ENCODE data around the gene LANCL1.

Gene LANCL1

GRCh38 chr2:210392469-210392881 is 84.1 kb downstream of the LANCL1 start:
- no peak for ATAC-seq (ENCODE audit: insufficient read depth, low read depth)
- Histone ChIP-seq H3K9ac (ENCODE audit: low read depth, low read length) (no peak overlapping the region), H3K79me2 (ENCODE audit: insufficient read depth, low read length) (no peaks in the 10 kb centered on the region), H3K27me3 (ENCODE audit: insufficient read depth, low read length, poor library complexity) (peaks cover 16% of the 10 kb centered on the region), H3K4me1 (ENCODE audit: insufficient read depth, low read length) (no peaks in the 10 kb centered on the region), H2AFZ (ENCODE audit: low read depth, low read length) (no peak overlapping the region), H3K4me3 (ENCODE audit: low read depth in 1 of 2, low read length in 2 of 2) (no peak overlapping the region), H3K36me3 (ENCODE audit: insufficient read depth, low read length) (no peaks in the 10 kb centered on the region), H3K4me2 (ENCODE audit: insufficient read depth, low read length) (no peak overlapping the region), H4K20me1 (ENCODE audit: insufficient read depth, low read length) (no peaks in the 10 kb centered on the region), H3K9me3 (ENCODE audit: insufficient read depth, low read length, severe bottlenecking) (no peaks in the 10 kb centered on the region), H3K27ac (ENCODE audit: low read length) (no peak overlapping the region)
- no peak for TF ChIP-seq CTCF (IDR thresholded peaks at IDR 0.05; ENCODE audit: borderline replicate concordance, extremely low read depth, low read length, poor library complexity, severe bottlenecking)
- TF ChIP-seq EZH2 (IDR thresholded peaks at IDR 0.05; ENCODE audit: borderline replicate concordance, low read depth, low read length, severe bottlenecking): no peak
- DNase-seq: no peak

GRCh38 chr2:210389856-210390255 is 86.7 kb downstream of the LANCL1 start:
- no peak for TF ChIP-seq EZH2 (IDR thresholded peaks at IDR 0.05; ENCODE audit: borderline replicate concordance, low read depth, low read length, severe bottlenecking)
- no peak for TF ChIP-seq CTCF (IDR thresholded peaks at IDR 0.05; ENCODE audit: borderline replicate concordance, extremely low read depth, low read length, poor library complexity, severe bottlenecking)
- no peak overlapping the region for H3K9ac ChIP-seq (ENCODE audit: low read depth, low read length)
- DNase-seq (no peak), ATAC-seq (ENCODE audit: insufficient read depth, low read depth) (no peak; the same call in 2 of the 3 replicates)
- H3K27me3 ChIP-seq (ENCODE audit: insufficient read depth, low read length, poor library complexity): peaks cover 16% of the 10 kb centered on the region
- no peak overlapping the region for H3K4me2 ChIP-seq (ENCODE audit: insufficient read depth, low read length)
- no peaks in the 10 kb centered on the region for H4K20me1 ChIP-seq (ENCODE audit: insufficient read depth, low read length)
- no peak overlapping the region for H2AFZ ChIP-seq (ENCODE audit: low read depth, low read length)
- H3K36me3 ChIP-seq (ENCODE audit: insufficient read depth, low read length): no peaks in the 10 kb centered on the region
- no peaks in the 10 kb centered on the region for H3K79me2 ChIP-seq (ENCODE audit: insufficient read depth, low read length)
- H3K4me3 ChIP-seq (ENCODE audit: low read depth in 1 of 2, low read length in 2 of 2): no peak overlapping the region
- no peaks in the 10 kb centered on the region for H3K4me1 ChIP-seq (ENCODE audit: insufficient read depth, low read length)
- no peak overlapping the region for H3K27ac ChIP-seq (ENCODE audit: low read length)
- no peaks in the 10 kb centered on the region for H3K9me3 ChIP-seq (ENCODE audit: insufficient read depth, low read length, severe bottlenecking)

- no peak for ATAC-seq (ENCODE audit: insufficient read depth, low read depth)
- no peaks in the 10 kb centered on the region for H4K20me1 ChIP-seq (ENCODE audit: insufficient read depth, low read length)
- H3K9me3 ChIP-seq (ENCODE audit: insufficient read depth, low read length, severe bottlenecking): no peaks in the 10 kb centered on the region
- TF ChIP-seq CTCF (IDR thresholded peaks at IDR 0.05; ENCODE audit: borderline replicate concordance, extremely low read depth, low read length, poor library complexity, severe bottlenecking): no peak
- TF ChIP-seq EZH2 (IDR thresholded peaks at IDR 0.05; ENCODE audit: borderline replicate concordance, low read depth, low read length, severe bottlenecking): no peak
- no peak overlapping the region for H3K27ac ChIP-seq (ENCODE audit: low read length)
- no peak overlapping the region for H2AFZ ChIP-seq (ENCODE audit: low read depth, low read length)
- no peak overlapping the region for H3K4me2 ChIP-seq (ENCODE audit: insufficient read depth, low read length)
- no peaks in the 10 kb centered on the region for H3K79me2 ChIP-seq (ENCODE audit: insufficient read depth, low read length)
- H3K36me3 ChIP-seq (ENCODE audit: insufficient read depth, low read length): no peaks in the 10 kb centered on the region
- no peak overlapping the region for H3K9ac ChIP-seq (ENCODE audit: low read depth, low read length)
- H3K4me3 ChIP-seq (ENCODE audit: low read depth in 1 of 2, low read length in 2 of 2): no peak overlapping the region
- H3K27me3 ChIP-seq (ENCODE audit: insufficient read depth, low read length, poor library complexity): peaks cover 16% of the 10 kb centered on the region
- no peaks in the 10 kb centered on the region for H3K4me1 ChIP-seq (ENCODE audit: insufficient read depth, low read length)
- no peak for DNase-seq
These were observed 88.4 kb downstream of the LANCL1 start for GRCh38 chr2:210388148-210388547.

- no peak overlapping the region for H3K4me3 ChIP-seq (ENCODE audit: low read depth in 1 of 2, low read length in 2 of 2)
- DNase-seq (no peak), ATAC-seq (ENCODE audit: insufficient read depth, low read depth) (no peak)
- no peak overlapping the region for H2AFZ ChIP-seq (ENCODE audit: low read depth, low read length)
- no peak overlapping the region for H3K9ac ChIP-seq (ENCODE audit: low read depth, low read length)
- H3K27ac ChIP-seq (ENCODE audit: low read length): no peak overlapping the region
- H4K20me1 ChIP-seq (ENCODE audit: insufficient read depth, low read length): no peaks in the 10 kb centered on the region
- no peak overlapping the region for H3K4me2 ChIP-seq (ENCODE audit: insufficient read depth, low read length)
- H3K9me3 ChIP-seq (ENCODE audit: insufficient read depth, low read length, severe bottlenecking): no peaks in the 10 kb centered on the region
- H3K4me1 ChIP-seq (ENCODE audit: insufficient read depth, low read length): no peaks in the 10 kb centered on the region
- TF ChIP-seq EZH2 (IDR thresholded peaks at IDR 0.05; ENCODE audit: borderline replicate concordance, low read depth, low read length, severe bottlenecking) (no peak), CTCF (IDR thresholded peaks at IDR 0.05; ENCODE audit: borderline replicate concordance, extremely low read depth, low read length, poor library complexity, severe bottlenecking) (no peak)
- H3K27me3 ChIP-seq (ENCODE audit: insufficient read depth, low read length, poor library complexity): peaks cover 12% of the 10 kb centered on the region
- H3K36me3 ChIP-seq (ENCODE audit: insufficient read depth, low read length): no peaks in the 10 kb centered on the region
- no peaks in the 10 kb centered on the region for H3K79me2 ChIP-seq (ENCODE audit: insufficient read depth, low read length)
These were observed 89.5 kb downstream of the LANCL1 start for GRCh38 chr2:210387074-210387473.
